Mesenchymal stem cell (in vitro differentiated cells and primary cell): ENCODE data around the gene TIMM44.

Experiments
- DNase-seq: peaks from one replicate; pipeline ENCODE4 v3.0.0-alpha.2; 2013
- H2AFZ ChIP-seq: one replicate; pipeline ENCODE4 v1.6.1; 2013; ENCODE audit warnings: low read depth, mild to moderate bottlenecking, control low read depth, inconsistent platforms, low read length, moderate library complexity
- H2AK5ac ChIP-seq: 2 replicates; pipeline ENCODE4 v1.6.1; 2013; ENCODE audit warnings: low read length, moderate library complexity, mild to moderate bottlenecking, inconsistent platforms; ENCODE audit not compliant: severe bottlenecking
- H2BK120ac ChIP-seq: one replicate; pipeline ENCODE4 v1.6.1; 2013; ENCODE audit warnings: low read depth, mild to moderate bottlenecking, inconsistent platforms, low read length, moderate library complexity
- H2BK12ac ChIP-seq, 2 experiments: one replicate each; pipeline ENCODE4 v1.6.1; 2013; ENCODE audit warnings: inconsistent platforms in 2 of 2, low read length in 2 of 2, mild to moderate bottlenecking in 2 of 2, moderate library complexity in 2 of 2, control low read depth in 1 of 2
- H2BK15ac ChIP-seq: one replicate; pipeline ENCODE4 v1.6.1; 2013; ENCODE audit warnings: mild to moderate bottlenecking, low read depth, inconsistent platforms; ENCODE audit not compliant: poor library complexity, severe bottlenecking
- H2BK5ac ChIP-seq: 2 replicates; pipeline ENCODE4 v1.6.1; 2013; ENCODE audit warnings: low read depth, mild to moderate bottlenecking, low read length, control low read depth, inconsistent platforms; ENCODE audit not compliant: poor library complexity, severe bottlenecking
- H3K14ac ChIP-seq, 2 experiments: one replicate each; pipeline ENCODE4 v1.6.1; 2013; ENCODE audit warnings: inconsistent platforms in 2 of 2, low read length in 2 of 2, control low read depth in 1 of 2, mild to moderate bottlenecking in 1 of 2, moderate library complexity in 1 of 2
- H3K18ac ChIP-seq, 2 experiments: one replicate each; pipeline ENCODE4 v1.6.1; 2013; ENCODE audit warnings: inconsistent platforms in 2 of 2, low read length in 2 of 2, control low read depth in 1 of 2, low read depth in 1 of 2, mild to moderate bottlenecking in 1 of 2
- H3K23ac ChIP-seq, 2 experiments: one replicate each; pipeline ENCODE4 v1.6.1; 2013; ENCODE audit warnings: inconsistent platforms in 2 of 2, low read length in 2 of 2, mild to moderate bottlenecking in 2 of 2, moderate library complexity in 2 of 2, control low read depth in 1 of 2
- H3K27ac ChIP-seq: 2 replicates; pipeline ENCODE4 v1.5.1; 2013; ENCODE audit warnings: mild to moderate bottlenecking, moderate library complexity, low read length, control low read depth, inconsistent platforms; ENCODE audit not compliant: poor library complexity, severe bottlenecking
- H3K27me3 ChIP-seq, 2 experiments: 2 replicates each; pipeline versions ENCODE4 v1.6.1 to v1.7.0; 2013; ENCODE audit warnings: low read length in 2 of 2, mild to moderate bottlenecking in 2 of 2, moderate library complexity in 2 of 2, control low read depth in 1 of 2, inconsistent platforms in 1 of 2; ENCODE audit not compliant: control insufficient read depth in 1 of 2, insufficient read depth in 1 of 2
- H3K36me3 ChIP-seq, 2 experiments: 2 replicates each; pipeline versions ENCODE4 v1.6.1 to v1.7.0; 2013; ENCODE audit warnings: low read length in 2 of 2, control low read depth in 1 of 2, inconsistent platforms in 1 of 2, low read depth in 1 of 2, mild to moderate bottlenecking in 1 of 2; ENCODE audit not compliant: insufficient read depth in 2 of 2, control insufficient read depth in 1 of 2
- H3K4ac ChIP-seq, 2 experiments: one replicate each; pipeline ENCODE4 v1.6.1; 2013; ENCODE audit warnings: inconsistent platforms in 2 of 2, low read length in 2 of 2, mild to moderate bottlenecking in 2 of 2, moderate library complexity in 2 of 2, control low read depth in 1 of 2, low read depth in 1 of 2
- H3K4me1 ChIP-seq: 2 replicates; pipeline ENCODE4 v1.6.1; 2013; ENCODE audit warnings: low read depth, low read length, control low read depth; ENCODE audit not compliant: control insufficient read depth, insufficient read depth
- H3K4me2 ChIP-seq: 2 replicates; pipeline ENCODE4 v1.6.1; 2013; ENCODE audit warnings: low read length, mild to moderate bottlenecking, inconsistent platforms; ENCODE audit not compliant: poor library complexity, severe bottlenecking
- H3K4me3 ChIP-seq, 2 experiments: 2 replicates each; pipeline versions ENCODE4 v1.5.1 to v1.7.0; 2013; ENCODE audit warnings: low read length in 2 of 2, mild to moderate bottlenecking in 2 of 2, control low read depth in 1 of 2, low read depth in 1 of 2; ENCODE audit not compliant: insufficient read depth in 1 of 2
- H3K79me1 ChIP-seq: replicated peaks from 2 replicates; pipeline ENCODE4 v1.6.1; 2013; ENCODE audit warnings: mild to moderate bottlenecking, control low read depth, low read length, inconsistent platforms; ENCODE audit not compliant: poor library complexity, severe bottlenecking
- H3K9ac ChIP-seq: 2 replicates; pipeline ENCODE4 v1.7.0; 2013; ENCODE audit warnings: mild to moderate bottlenecking, low read length, moderate library complexity
- H3K9me3 ChIP-seq: 2 replicates; pipeline ENCODE4 v1.7.0; 2013; ENCODE audit warnings: mild to moderate bottlenecking, low read length; ENCODE audit not compliant: control insufficient read depth
- H4K8ac ChIP-seq: one replicate; pipeline ENCODE4 v1.6.1; 2013; ENCODE audit warnings: inconsistent platforms, mild to moderate bottlenecking, low read length, moderate library complexity
- H4K91ac ChIP-seq: one replicate; pipeline ENCODE4 v1.6.1; 2013; ENCODE audit warnings: mild to moderate bottlenecking, low read length, inconsistent platforms
- WGBS: methylation state at CpG from one replicate; pipeline ENCODE4 v1.1.7; 2013; ENCODE audit warnings: mixed read lengths; 5-methylcytosine and 5-hydroxymethylcytosine counted together

Gene TIMM44

DNA sequence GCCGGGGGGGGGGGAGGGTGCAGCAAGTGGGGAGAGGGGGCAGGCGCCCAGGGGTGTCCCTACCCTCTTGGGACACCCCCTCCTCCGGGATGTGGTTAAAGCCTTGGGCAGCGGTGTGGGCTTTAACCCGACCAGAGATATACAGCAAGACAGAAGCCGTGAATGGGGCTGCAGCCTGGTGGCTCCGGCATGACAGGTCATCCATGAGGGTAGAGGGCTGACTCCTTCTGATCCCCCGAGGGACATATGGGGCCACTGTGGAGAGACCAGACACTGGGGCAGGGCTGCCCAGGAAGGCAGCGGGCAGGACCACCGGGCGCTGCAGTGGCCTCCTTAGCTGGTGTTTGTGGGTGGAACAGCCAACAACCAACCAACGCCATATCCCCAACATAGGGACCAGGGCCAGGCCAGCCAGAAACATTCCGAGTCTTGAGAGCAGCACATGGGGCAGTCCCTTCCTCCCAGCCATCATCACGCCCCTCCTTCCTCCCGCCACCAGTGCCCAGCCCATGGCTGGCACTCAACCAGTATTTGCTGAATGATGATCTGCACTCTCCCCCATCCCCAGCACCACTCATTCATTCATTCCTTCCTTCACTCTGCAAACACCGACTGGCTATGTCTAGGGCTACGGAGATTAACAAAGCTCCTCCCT, 43.8 kb upstream of the TIMM44 start:
- Histone ChIP-seq H2BK5ac (no peak overlapping the region), H2BK120ac (no peak overlapping the region), H3K36me3 (peaks cover 71 to 73% of the 10 kb centered on the region in 2 experiments), H3K4me1 (peaks cover 36% of the 10 kb centered on the region), H3K4ac (peak overlapping the region in 1 of 2 experiments; percentile 26), H3K4me3 (no peak overlapping the region), H3K4me2 (no peak overlapping the region), H2AFZ (no peak overlapping the region), H3K14ac (peak overlapping the region in 1 of 2 experiments; percentile 79), H3K27me3 (no peaks in the 10 kb centered on the region), H3K9me3 (no peaks in the 10 kb centered on the region), H3K18ac (peak overlapping the region; percentile 48 to 54), H2BK12ac (peak overlapping the region; percentile 14 to 59), H2AK5ac (peak overlapping the region; percentile 24), H2BK15ac (peak overlapping the region; percentile 76), H3K79me1 (peaks cover 39% of the 10 kb centered on the region), H3K9ac (no peak overlapping the region), H3K23ac (peak overlapping the region in 1 of 2 experiments; percentile 57), H3K27ac (peak overlapping the region; percentile 45), H4K91ac (peak overlapping the region; percentile 40), H4K8ac (no peak overlapping the region)
- no peak for DNase-seq
- WGBS, result 82% methylated on average over 17 of the region's 17 CpGs

DNA sequence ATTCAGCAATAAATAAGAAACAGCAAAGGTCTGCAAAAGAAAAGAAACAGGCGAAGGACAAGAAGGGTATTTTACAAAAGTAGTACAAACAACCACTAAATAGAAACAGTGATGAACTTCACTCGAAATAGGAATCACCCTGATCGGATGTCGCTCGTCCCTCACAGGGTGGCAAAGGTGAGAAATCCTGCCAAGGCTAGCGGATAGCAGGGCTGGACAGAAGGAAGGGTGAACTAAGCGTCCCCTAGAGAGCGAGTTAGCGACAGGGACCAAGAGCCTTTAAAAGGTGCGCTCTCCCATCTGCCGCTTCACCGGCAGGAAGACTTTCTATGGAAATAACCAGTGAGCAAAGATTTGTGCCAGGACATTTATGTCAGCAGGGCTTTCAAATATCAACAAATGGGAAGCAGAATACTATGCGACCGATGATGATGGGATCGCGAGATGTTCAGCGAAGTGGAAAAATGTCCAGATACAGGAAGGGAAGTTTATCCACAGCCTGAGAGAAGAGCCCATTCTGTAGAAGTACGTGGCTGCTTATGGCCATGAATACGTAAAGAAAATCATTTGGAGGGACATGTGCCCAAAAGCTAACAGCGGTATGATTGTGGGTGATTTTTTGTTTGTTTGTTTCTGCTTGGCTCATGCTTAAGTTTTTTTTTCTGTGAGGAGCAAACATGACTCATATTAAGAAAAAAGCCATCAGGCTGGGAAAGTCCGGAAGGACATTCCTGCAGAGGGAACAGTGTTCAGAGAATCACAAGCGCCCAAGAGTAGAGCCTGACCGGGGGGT, 43.1 kb upstream of the TIMM44 start:
- no peak overlapping the region for H4K91ac ChIP-seq
- no peak overlapping the region for H2BK12ac ChIP-seq
- H3K9ac ChIP-seq, result no peak overlapping the region
- H3K23ac ChIP-seq, result no peak overlapping the region
- DNase-seq, result peak; percentile 90
- H3K27ac ChIP-seq, result peak overlapping the region; percentile 49
- H3K18ac ChIP-seq, result no peak overlapping the region
- whole genome bisulfite sequencing, result 69% methylated on average over 23 of the region's 23 CpGs
- H3K9me3 ChIP-seq, result no peaks in the 10 kb centered on the region
- no peak overlapping the region for H2AK5ac ChIP-seq
- H3K14ac ChIP-seq, result no peak overlapping the region
- no peak overlapping the region for H4K8ac ChIP-seq
- peak overlapping the region; percentile 10 for H3K4me2 ChIP-seq
- H2BK120ac ChIP-seq, result no peak overlapping the region
- H3K4me3 ChIP-seq, result no peak overlapping the region
- peaks cover 46% of the 10 kb centered on the region for H3K79me1 ChIP-seq
- no peak overlapping the region for H3K4ac ChIP-seq
- H2AFZ ChIP-seq, result no peak overlapping the region
- H3K36me3 ChIP-seq, result peaks cover 74 to 77% of the 10 kb centered on the region in 2 experiments
- no peaks in the 10 kb centered on the region for H3K27me3 ChIP-seq
- peaks cover 43% of the 10 kb centered on the region for H3K4me1 ChIP-seq
- H2BK5ac ChIP-seq, result no peak overlapping the region
- no peak overlapping the region for H2BK15ac ChIP-seq

DNA sequence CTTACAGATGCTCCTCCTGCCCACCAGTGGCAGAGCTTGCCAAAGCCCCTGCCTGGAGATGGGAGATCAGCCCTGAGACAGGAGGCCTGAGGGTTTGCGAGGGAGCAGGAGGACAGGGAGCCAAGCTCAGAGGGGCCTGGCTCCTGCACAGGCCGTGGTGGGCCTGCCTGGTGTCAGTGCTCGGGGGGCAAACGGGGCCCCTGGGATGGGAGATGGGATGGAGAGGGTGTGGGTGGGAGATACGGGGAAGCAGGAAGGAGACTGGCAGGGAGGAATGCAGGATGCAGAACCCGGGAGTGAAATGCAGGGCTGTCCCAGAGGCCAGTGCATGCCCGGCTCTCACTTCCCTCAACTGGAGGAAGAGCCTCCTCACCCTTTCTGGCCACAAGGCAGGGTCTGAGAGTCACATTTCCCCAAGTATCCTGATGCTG, 42.0 kb upstream of the TIMM44 start:
- 95% methylated on average over 7 of the region's 7 CpGs for WGBS
- no peak overlapping the region for H3K4me2 ChIP-seq
- H3K27me3 ChIP-seq, result no peaks in the 10 kb centered on the region

More for the DNA sequence above, 42.0 kb upstream of the TIMM44 start:
- H3K9ac ChIP-seq, result no peak overlapping the region
- no peak overlapping the region for H3K14ac ChIP-seq
- peaks cover 39% of the 10 kb centered on the region for H3K79me1 ChIP-seq
- H2BK120ac ChIP-seq, result no peak overlapping the region
- H2BK5ac ChIP-seq, result no peak overlapping the region
- peaks cover 43% of the 10 kb centered on the region for H3K4me1 ChIP-seq
- no peak overlapping the region for H3K4me3 ChIP-seq
- no peak overlapping the region for H4K91ac ChIP-seq
- no peak overlapping the region for H3K4ac ChIP-seq
- no peak overlapping the region for H2BK15ac ChIP-seq
- no peak overlapping the region for H3K23ac ChIP-seq
- no peak overlapping the region for H2AK5ac ChIP-seq
- no peak overlapping the region for H2BK12ac ChIP-seq
- H3K27ac ChIP-seq, result no peak overlapping the region
- H3K9me3 ChIP-seq, result no peaks in the 10 kb centered on the region
- no peak overlapping the region for H3K18ac ChIP-seq
- H2AFZ ChIP-seq, result no peak overlapping the region
- no peak for DNase-seq
- peaks cover 71 to 74% of the 10 kb centered on the region in 2 experiments for H3K36me3 ChIP-seq
- H4K8ac ChIP-seq, result no peak overlapping the region
